ENCODE results near the gene FRMD1. TPM values are rescaled to one million over a fixed set of nuclear protein-coding genes. Genes with fewer than 3 reads are reported as not detected.

Gene FRMD1
- total and polyA plus RNA-seq, 10 of the 15 experiments (the other 5 are each of a cell fraction or from before 2014, with no cell fraction given), result not detected

- TF ChIP-seq IRF4 (IDR thresholded peaks at IDR 0.05; ENCODE audit: low read depth, low read length), result no peak
- TF ChIP-seq HDAC6 (IDR thresholded peaks at IDR 0.05; ENCODE audit: unreplicated experiment), result no peak
- TF ChIP-seq SUPT20H (IDR thresholded peaks at IDR 0.05; ENCODE audit: borderline replicate concordance, control insufficient read depth, low read depth, low read length), result no peak
- TF ChIP-seq ATF3 (IDR thresholded peaks at IDR 0.05; ENCODE audit: borderline replicate concordance, extremely low read depth, low read depth, low read length), result no peak
- TF ChIP-seq SIX5 (IDR thresholded peaks at IDR 0.05; ENCODE audit: low read depth, low read length, severe bottlenecking), result no peak
- no peak for TF ChIP-seq NFIC (IDR thresholded peaks at IDR 0.05; ENCODE audit: low read depth, low read length)
- no peak for TF ChIP-seq HDAC2 (IDR thresholded peaks at IDR 0.05)
- no peak for TF ChIP-seq MEF2A (IDR thresholded peaks at IDR 0.05; ENCODE audit: insufficient read depth, low read depth, low read length)
- TF ChIP-seq YY1 (IDR thresholded peaks at IDR 0.05; ENCODE audit: low read depth, low read length), result no peak
- no peak for TF ChIP-seq BMI1 (IDR thresholded peaks at IDR 0.05; ENCODE audit: borderline replicate concordance)
Measured at GRCh38 chr6:168050881-168051586, 28.0 kb downstream of the FRMD1 start (continued).

- no TSS peak for BruUV-seq (replicated peaks)
- in situ Hi-C loops (cut with MboI) (no loop called here), intact Hi-C loops (cut with micrococcal nuclease; ENCODE audit: unreplicated experiment) (no loop called here)
- TF ChIP-seq CUX1 (IDR thresholded peaks at IDR 0.05; ENCODE audit: insufficient replicate concordance, low read depth, low read length), result no peak
- no peak for TF ChIP-seq NFYA (IDR thresholded peaks at IDR 0.05; ENCODE audit: borderline replicate concordance, low read depth, low read length)
- no peak for TF ChIP-seq ELK1 (IDR thresholded peaks at IDR 0.05; ENCODE audit: low read depth, low read length)
- no peak for TF ChIP-seq CBX3 (IDR thresholded peaks at IDR 0.05; ENCODE audit: borderline replicate concordance, low read depth)
- no peak for TF ChIP-seq NR2C1 (IDR thresholded peaks at IDR 0.05)
Measured at GRCh38 chr6:168050225-168050880, 28.7 kb downstream of the FRMD1 start.

More at GRCh38 chr6:168050225-168050880, 28.7 kb downstream of the FRMD1 start:
- no peaks in the 10 kb centered on the region for H3K4me1 ChIP-seq (ENCODE audit: control insufficient read depth, insufficient read depth, low read length)
- FAIRE-seq (no peak), DNase-seq (ENCODE audit: low read depth, low spot score) (no peak), ATAC-seq (no peak)
- no peaks in the 10 kb centered on the region for H3K36me3 ChIP-seq (ENCODE audit: control insufficient read depth in 2 of 2, insufficient read depth in 2 of 2, low read length in 1 of 2)
- no peak overlapping the region for H2AFZ ChIP-seq (ENCODE audit: control insufficient read depth, low read depth, low read length)
- no peaks in the 10 kb centered on the region for H3K9me3 ChIP-seq (replicated peaks; ENCODE audit: control insufficient read depth, insufficient read depth, low read length)
- no peaks in the 10 kb centered on the region for H3K79me2 ChIP-seq (ENCODE audit: control insufficient read depth, insufficient read depth, low read length)
- H3K27ac ChIP-seq (ENCODE audit: control insufficient read depth, insufficient read depth), result no peak overlapping the region
- no peak overlapping the region for H3K4me3 ChIP-seq
- no peak overlapping the region for H3K9ac ChIP-seq (ENCODE audit: control insufficient read depth, insufficient read depth, low read length)
- ChIA-PET POLR2A (no interaction called here), CTCF (no interaction called here), SMC1A (ENCODE audit: uncharacterized antibody, unreplicated experiment) (no interaction called here), RAD21 (ENCODE audit: unreplicated experiment) (no interaction called here)
- no peak overlapping the region for H3K4me2 ChIP-seq (ENCODE audit: control insufficient read depth, insufficient read depth)
- no peaks in the 10 kb centered on the region for H3K27me3 ChIP-seq (replicated peaks in 1 of 2; ENCODE audit: control insufficient read depth in 2 of 2, insufficient read depth in 2 of 2, low read length in 1 of 2)
- WGBS (ENCODE audit: insufficient coverage, insufficient replicate concordance, low lambda C conversion rate, missing lambda C conversion rate), result 46% methylated on average over 27 of the region's 27 CpGs
- no peaks in the 10 kb centered on the region for H4K20me1 ChIP-seq (ENCODE audit: control insufficient read depth, insufficient read depth)
